ENCODE results near the gene GPR37L1. TPM values are rescaled to one million over a fixed set of nuclear protein-coding genes. Genes with fewer than 3 reads are reported as not detected.
"Not testable (repeated sequence)": the region's sequence is repeated elsewhere in the genome, so short reads cannot be mapped to it uniquely, and the experiment has no call there.

The GPR37L1 gene
- total RNA-seq, 2 experiments from 2014 or later, result not detected

GRCh38 chr1:202179828-202180750 lies 57.4 kb downstream of the GPR37L1 start:
- H3K27me3 Mint-ChIP-seq, result no peaks in the 10 kb centered on the region
- ATAC-seq (no peak), DNase-seq (no peak)
- TF ChIP-seq CTCF (IDR thresholded peaks at IDR 0.05), result no peak
- ChIA-PET CTCF (interaction anchor here (1.1 to 9.8 kb wide), 5 partner anchors 9 to 25 kb away, joined by 3 to 58 read pairs (median 7); partner anchors contain the start of genes LGR6 and PTPN7), POLR2A (interaction anchor here (0.8 to 1.0 kb wide), 2 partner anchors 20 to 36 kb away, joined by 4 to 6 read pairs; partner anchors contain the start of gene ARL8A)
- intact Hi-C loops (cut with micrococcal nuclease), result no loop called here
- no peak overlapping the region for H3K4me3 Mint-ChIP-seq
- H3K4me1 Mint-ChIP-seq (ENCODE audit: low read depth), result peaks cover 14% of the 10 kb centered on the region
- no peaks in the 10 kb centered on the region for H3K36me3 Mint-ChIP-seq (ENCODE audit: low read depth)
- H3K27ac Mint-ChIP-seq, result no peak overlapping the region
- no peaks in the 10 kb centered on the region for H3K9me3 Mint-ChIP-seq

GRCh38 chr1:202180751-202181139 lies 58.0 kb downstream of the GPR37L1 start:
- peaks cover 14% of the 10 kb centered on the region for H3K4me1 Mint-ChIP-seq (ENCODE audit: low read depth)
- H3K4me3 Mint-ChIP-seq; POLR2A ChIA-PET; intact Hi-C loops (cut with micrococcal nuclease); H3K27ac Mint-ChIP-seq; H3K9me3 Mint-ChIP-seq; H3K36me3 Mint-ChIP-seq (ENCODE audit: low read depth); DNase-seq; H3K27me3 Mint-ChIP-seq; ATAC-seq: not testable (repeated sequence)
- CTCF ChIA-PET, result interaction anchor here (2.7 to 9.8 kb wide), 2 partner anchors 9 to 14 kb away, joined by 21 to 58 read pairs; partner anchors contain the start of gene LGR6

GRCh38 chr1:202181586-202181985 lies 58.9 kb downstream of the GPR37L1 start:
- no peak for DNase-seq
- intact Hi-C loops (cut with micrococcal nuclease), result no loop called here
- TF ChIP-seq CTCF (IDR thresholded peaks at IDR 0.05), result no peak
- no peak overlapping the region for H3K4me3 Mint-ChIP-seq
- H3K4me1 Mint-ChIP-seq (ENCODE audit: low read depth), result peaks cover 14% of the 10 kb centered on the region
- ChIA-PET CTCF (interaction anchor here (9.8 kb wide), 1 partner anchor 13 kb away, joined by 58 read pairs; the partner anchor contains the start of gene LGR6), POLR2A (no interaction called here)
- no peak for ATAC-seq
- no peaks in the 10 kb centered on the region for H3K36me3 Mint-ChIP-seq (ENCODE audit: low read depth)
- no peak overlapping the region for H3K27ac Mint-ChIP-seq
- no peaks in the 10 kb centered on the region for H3K27me3 Mint-ChIP-seq
- no peaks in the 10 kb centered on the region for H3K9me3 Mint-ChIP-seq

GRCh38 chr1:202182040-202182877 lies 59.5 kb downstream of the GPR37L1 start:
- Mint-ChIP-seq H3K4me3 (no peak overlapping the region), H3K27ac (no peak overlapping the region), H3K27me3 (no peaks in the 10 kb centered on the region), H3K36me3 (ENCODE audit: low read depth) (no peaks in the 10 kb centered on the region), H3K9me3 (no peaks in the 10 kb centered on the region), H3K4me1 (ENCODE audit: low read depth) (peaks cover 14% of the 10 kb centered on the region)
- no peak for DNase-seq
- no peak for TF ChIP-seq CTCF (IDR thresholded peaks at IDR 0.05)
- ATAC-seq, result no peak
- CTCF ChIA-PET, result interaction anchor here (0.8 to 9.8 kb wide), 5 partner anchors 8 to 28 kb away, joined by 3 to 58 read pairs (median 13); partner anchors contain the start of genes LGR6 and PTPN7
- POLR2A ChIA-PET, result interaction anchor here (0.7 kb wide), 1 partner anchor 19 kb away, joined by 3 read pairs; no protein-coding TSS in a partner anchor
- intact Hi-C loops (cut with micrococcal nuclease), result no loop called here

Other genes starting within 250 kb of the GPR37L1 start
- gene SHISA4, start 234.0 kb upstream of the GPR37L1 start, total RNA-seq, result under 1 TPM in 1 of 2 experiments, not detected in 1; 0.47 TPM
- not detected for gene LMOD1, start 176.4 kb upstream of the GPR37L1 start, total RNA-seq
- 10 to 100 TPM; 75.8 to 76.8 TPM for gene TIMM17A, start 167.4 kb upstream of the GPR37L1 start, total RNA-seq
- gene RNPEP, start 140.3 kb upstream of the GPR37L1 start, total RNA-seq, result 10 to 100 TPM; 37.8 to 39.5 TPM
- under 1 TPM; 0.25 to 0.27 TPM for gene ELF3, start 112.3 kb upstream of the GPR37L1 start, total RNA-seq
- gene ARL8A, start 21.8 kb downstream of the GPR37L1 start, total RNA-seq, result 10 to 100 TPM; 25.8 to 33.7 TPM
- gene PTPN7, start 37.7 kb downstream of the GPR37L1 start, total RNA-seq, result 100 to 1,000 TPM; 195 to 200 TPM
- under 1 TPM; 0.34 TPM for gene LGR6, start 70.9 kb downstream of the GPR37L1 start, total RNA-seq
- gene UBE2T, start 219.0 kb downstream of the GPR37L1 start, total RNA-seq, result 100 to 1,000 TPM in 1 of 2 experiments, 10 to 100 TPM in 1; 99.8 to 102 TPM
- 10 to 100 TPM; 13.0 to 14.1 TPM for gene PPP1R12B, start 225.8 kb downstream of the GPR37L1 start, total RNA-seq